Nucleus accumbens (tissue), 56 donors: ENCODE measurements around the gene ATG4C.
A peak's percentile ranks its signal among the peaks of the same experiment; 100 is the strongest.

ENCODE experiments used
- DNase-seq, 56 donors: peaks; one replicate each; lab custom pipeline; 2025; lab: John Stamatoyannopoulos, UW

ATG4C gene

DNA sequence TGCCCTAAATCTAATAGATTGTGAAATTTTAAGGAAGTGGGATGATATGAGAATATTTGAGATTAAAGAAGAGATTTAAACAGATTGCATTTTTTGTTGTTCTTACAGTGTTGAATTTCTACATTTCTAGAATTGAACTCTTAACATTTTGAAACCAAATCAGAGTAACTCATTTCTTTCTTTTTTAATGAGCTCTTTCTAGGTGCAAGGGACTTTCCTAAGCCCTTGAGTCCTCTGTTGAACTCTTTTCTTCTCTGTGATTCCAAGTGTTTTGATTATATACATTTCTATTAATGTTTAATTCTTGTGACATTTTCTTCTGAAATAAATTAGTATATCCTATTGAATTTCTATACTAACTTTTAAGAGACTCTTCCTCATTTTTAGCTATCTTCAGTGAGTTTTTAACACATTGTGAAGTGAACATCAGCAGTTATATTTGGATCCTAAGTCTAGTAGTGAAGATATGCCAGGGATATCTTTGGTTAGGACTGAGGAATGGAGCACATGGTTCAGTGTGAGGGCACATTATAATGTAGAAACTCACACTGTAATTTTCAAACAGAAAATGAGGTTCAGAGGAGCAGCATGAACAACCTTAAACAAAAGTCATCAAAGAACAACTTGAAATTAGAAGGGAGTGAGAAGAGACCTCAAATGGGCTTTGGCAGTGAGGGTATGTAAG, 53.1 kb downstream of the ATG4C start:
- DNase-seq, result no peak

DNA sequence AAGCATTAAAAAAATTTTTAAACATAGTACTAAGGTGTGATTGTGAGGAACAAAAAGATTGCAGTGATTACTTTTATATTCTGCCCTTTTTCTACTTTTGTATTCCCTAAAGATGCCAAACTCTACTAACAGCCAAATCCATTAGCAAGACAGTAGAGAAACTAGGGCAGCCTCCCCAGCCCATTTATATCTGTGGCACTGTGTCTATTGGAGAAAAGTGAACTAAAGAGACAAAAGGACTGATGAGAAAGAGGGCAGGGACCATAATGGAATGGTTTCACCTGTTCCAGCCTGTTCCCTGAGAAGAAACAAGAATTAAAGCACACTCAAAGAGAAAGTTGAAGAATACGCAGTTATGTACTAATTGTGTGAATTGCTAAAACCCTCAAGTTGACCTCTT, 56.6 kb downstream of the ATG4C start:
- no peak for DNase-seq

DNA sequence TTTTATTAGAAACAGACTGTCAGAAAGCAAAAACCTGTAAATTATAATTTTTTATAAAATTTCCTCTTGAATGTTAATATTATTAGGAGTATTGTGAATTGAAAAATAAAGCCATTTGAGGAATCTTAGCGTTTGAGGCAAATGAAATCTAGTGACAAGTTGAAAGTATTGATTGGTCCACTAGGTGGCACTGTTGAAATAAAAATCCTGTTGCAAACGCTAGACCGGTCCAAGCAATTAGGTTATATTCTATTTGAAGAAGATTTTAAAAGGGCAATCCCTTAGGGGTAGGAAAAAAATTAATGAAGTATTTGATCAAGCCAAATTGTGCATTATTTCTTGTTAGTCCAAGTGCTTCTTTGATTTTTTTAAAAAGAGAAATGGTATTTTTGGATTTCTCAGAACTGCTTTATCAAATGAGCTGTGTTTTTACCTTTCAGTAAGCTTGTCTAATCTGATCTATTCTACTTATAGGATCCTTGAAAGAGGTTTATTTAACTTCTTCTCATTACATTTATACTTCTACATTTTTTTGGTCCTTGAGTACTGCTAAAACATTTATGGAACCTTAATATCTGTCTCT, 57.7 kb downstream of the ATG4C start:
- peak in 9 of 56 donors; percentile 0 to 40 (median 11) for DNase-seq

DNA sequence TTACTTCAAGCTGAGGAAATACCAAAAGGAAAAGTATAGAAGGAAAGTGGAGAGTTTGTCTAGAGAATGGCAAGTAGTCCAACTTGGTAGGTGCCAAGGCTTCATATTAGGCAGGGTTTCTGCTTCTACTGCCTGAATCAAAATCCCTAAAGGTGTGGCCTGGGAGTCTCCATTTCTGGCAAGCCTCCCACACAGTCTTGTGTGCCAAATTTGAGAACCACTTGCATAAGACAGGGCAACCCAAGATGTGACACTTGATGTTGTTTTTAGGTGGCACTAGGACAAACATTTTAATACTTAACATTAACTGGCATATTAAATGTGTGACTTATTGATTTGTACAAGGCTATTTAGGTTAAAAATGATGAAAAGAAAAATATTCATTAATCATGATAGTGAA, 60.1 kb downstream of the ATG4C start:
- DNase-seq, result no peak

DNA sequence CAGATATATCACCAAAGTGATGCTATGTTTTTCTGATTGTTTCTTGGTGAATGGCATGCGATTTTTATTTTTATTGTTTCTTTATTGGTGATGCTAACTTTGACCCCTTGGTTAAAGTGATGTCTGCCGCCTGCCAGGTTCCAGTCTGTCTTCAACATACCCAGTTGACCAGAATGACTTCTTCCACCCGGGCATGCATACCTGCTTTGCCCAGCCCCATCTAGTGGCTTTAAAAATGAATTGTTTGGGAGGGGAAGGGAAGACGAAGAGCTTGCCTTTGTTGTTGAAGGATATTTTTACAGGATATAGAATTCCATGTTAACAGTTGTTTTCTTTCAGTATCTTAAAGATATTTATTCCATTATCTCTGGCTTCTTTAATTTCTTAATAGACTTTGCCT, 65.1 kb downstream of the ATG4C start:
- no peak for DNase-seq

DNA sequence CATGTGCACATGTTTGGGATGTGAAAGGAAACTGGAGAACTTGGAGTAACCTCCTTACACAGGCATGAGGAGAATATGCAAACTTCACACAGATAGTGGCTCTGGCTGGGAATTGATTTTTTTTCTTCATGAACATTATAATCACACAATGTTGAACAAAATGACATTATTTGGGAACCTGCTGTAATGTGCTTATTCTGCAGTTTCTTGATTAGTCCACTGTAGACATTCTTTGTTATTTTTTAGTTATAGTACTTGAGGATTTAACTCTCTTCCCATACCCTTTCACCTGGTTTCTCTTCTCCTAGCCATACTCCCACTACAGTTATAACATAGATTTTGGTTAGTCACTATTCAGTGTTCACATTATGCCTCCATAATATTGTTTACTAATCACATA, 68.3 kb downstream of the ATG4C start:
- no peak for DNase-seq

DNA sequence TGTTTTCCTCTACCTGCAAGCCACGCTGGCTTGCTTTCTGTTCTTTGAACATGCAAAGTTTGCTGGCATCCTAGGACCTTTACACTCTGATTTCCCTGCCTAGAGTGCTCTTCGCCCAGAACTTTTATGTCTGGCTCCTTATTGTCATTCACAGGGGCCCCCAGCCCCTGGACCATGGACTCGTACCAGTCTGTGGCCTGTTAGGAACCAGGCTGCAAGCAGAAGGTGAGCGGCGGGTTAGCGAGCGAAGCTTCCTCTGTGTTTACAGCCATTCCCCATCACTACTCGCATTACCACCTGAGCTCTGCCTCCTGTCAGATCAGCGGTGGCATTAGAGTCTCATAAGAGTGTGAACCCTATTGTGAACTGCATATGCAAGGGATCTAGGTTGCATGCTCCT, 73.0 kb downstream of the ATG4C start:
- DNase-seq, result no peak

DNA sequence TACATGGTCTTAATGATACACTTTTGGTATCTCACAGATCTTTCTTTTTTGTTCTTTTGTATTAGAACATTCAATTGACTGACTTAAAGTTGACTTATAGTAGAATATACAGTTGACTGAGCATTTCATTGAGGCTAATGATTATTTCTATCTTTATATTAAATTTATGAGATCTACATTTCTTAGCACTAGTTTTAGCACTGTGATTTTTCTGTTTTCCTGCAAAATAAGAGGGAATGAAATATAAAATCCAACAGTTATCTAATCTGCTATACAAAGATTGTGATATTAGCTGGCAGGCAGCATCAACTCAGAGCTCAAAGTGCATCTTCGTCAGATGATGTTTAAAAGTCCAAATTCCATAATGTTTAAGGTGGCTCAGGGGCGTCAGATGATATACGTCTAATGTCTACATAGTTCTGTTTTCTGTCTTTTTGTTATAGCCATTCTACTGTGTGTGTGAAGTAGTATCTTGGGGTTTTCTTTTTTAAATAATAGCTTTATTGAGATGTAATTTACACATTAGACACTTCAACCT, 85.4 kb downstream of the ATG4C start:
- no peak for DNase-seq

DNA sequence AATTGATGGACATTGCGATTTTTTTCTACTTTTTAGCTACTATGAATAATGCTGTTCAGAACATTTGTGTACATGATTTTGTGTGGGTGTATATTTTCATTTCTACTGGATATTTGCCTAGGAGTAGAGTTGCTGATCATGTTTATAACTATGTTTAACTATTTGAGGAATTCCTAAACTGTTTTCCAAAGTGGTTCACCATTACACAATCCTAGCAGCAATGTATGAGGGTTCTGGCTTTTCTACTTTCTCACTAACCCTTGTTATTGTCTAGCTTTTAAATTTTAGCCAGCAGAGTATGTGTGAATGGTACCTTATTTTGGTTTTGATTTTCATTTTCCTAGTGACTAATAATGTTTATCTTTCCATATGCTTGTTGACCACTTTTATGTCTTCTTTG, 86.2 kb downstream of the ATG4C start:
- DNase-seq, result no peak

DNA sequence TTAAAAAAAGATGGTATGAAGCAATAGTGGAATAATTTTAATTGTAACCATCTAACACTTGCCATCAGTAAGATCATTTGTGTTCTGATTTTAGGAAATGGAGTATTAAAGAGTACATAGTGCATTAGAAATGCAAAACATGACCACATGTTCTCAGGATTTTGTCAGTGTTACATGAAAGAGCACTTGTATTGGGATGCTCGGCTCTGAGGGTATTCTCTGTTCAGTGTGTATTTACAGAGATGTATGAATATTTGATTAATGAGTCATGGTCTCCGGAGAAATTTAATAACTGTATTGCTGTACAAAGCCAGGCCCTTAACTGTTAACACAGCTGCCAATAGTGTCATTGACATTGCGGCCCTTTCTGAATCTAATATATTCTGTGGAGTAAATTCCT, 91.7 kb downstream of the ATG4C start:
- no peak for DNase-seq

DNA sequence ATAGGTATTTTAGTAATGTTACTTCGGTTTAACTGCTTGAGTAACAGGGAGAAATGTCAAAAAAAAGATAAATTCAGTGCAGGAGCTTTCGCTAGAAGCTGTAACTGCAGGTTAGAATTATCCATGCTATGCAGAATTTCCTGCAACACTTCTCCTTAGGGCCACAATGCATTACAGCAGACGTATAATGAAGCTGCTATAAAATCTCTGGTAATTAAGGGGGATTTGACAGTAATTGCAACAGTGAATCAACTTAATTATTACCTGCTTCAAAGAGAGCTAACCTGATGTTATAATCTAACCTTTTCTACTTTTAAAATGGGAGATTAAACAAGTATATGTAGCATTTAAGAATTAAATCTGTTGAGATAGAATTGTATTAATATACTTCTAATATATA, 92.6 kb downstream of the ATG4C start:
- no peak for DNase-seq

DNA sequence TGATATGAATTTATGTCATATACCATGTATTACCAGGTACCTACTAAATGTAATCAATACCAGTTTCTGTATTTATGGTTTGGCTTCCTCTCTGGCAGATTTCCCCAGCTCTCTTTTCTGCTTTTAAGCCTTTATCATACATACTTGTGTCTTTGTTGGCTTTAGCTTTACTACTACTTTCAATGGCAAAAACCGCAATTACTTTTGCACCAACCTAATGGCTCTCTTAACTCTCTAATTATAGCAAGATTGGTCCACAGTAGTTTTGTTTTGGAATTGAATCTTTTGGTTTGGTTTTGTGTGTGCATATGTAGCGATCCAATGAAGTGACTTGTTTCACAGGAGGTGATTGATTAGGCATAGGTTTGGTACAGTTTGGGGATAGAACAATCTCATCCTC, 93.6 kb downstream of the ATG4C start:
- no peak for DNase-seq

DNA sequence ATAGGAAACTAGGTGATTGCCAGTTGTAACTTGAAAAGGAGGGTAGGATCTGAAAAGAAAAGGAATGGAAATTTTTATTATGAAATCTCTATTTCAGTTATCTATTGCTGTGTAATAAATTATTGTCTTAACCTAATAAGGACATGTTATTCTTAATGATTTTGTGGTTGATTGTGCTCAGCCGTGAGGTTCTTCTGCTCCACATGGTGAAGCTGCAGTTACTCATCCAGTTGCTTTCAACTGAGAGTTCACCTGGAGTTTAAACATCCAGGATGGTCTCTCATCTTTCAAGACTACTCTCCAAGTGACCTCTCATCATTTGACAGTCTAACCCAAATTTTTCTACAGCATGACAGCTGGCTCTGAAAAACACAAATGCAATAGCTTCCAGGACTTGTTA, 96.0 kb downstream of the ATG4C start:
- no peak for DNase-seq

DNA sequence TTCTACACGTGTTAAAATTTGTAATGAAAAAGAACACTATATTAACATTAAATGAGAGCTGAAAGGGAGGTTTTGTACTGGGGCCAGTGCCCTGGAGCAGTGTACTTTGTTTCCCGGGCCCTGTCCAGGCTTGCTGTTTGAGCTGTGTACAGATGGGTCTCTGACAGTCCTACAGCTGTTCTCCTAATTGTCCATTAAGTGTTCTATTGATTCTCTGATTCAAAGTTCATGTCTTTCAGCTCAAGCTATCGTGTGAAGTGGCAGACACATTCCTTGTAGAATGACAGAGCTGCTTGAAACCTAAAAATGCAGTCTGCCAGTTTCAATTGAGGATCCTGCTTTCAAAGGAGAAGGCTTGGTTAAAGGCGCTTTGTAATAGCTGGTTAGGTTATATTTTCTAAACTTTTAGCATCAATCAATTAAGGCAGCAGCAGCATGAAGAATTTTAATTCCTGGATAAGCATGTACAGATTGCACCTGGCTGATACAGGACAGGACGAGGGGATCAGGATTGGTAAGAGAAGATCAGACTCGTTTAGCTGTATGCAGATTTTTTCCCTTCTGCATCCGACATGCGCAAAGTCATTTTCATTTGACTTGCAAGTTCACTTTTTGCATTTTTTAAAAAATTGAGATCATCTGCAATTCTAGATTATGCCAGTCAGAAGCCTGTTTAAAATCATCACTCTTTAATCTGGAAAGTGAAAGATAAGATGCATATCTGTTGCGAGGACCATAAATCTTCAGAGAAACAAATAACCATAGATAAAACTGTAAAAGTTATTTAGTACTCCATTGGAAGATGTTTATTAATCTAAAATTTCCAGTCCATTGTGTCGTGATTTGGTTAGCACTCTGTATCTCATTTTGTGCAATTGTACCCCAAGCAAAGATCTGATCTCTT, 98.5 kb downstream of the ATG4C start:
- DNase-seq, result no peak

DNA sequence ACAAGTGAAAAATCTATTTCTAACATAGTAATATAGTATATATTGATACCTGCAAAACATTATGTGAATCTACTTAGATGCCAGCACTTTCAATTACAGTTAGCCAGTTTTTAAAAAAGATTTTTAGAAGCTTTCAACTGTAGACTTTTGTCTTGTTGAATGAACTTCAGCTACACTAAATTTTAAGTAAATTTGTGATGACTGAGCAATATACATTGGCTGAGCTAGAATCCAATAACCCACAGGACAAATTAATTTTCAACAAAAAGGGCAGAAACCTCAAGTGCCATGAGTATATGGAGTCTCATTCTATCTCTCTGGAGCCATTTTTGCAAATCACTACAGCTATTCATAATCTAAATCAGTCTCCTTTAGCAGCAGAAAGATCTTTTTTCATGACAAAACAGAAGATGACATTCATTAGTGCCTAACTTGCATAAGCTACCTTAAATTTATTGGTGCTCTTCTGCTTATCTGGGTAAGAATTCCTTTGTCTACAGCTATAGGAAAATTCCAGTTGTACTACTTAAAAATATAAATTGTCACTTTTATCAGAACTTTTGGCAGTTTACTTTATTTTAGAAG, 100.3 kb downstream of the ATG4C start:
- DNase-seq, result no peak

DNA sequence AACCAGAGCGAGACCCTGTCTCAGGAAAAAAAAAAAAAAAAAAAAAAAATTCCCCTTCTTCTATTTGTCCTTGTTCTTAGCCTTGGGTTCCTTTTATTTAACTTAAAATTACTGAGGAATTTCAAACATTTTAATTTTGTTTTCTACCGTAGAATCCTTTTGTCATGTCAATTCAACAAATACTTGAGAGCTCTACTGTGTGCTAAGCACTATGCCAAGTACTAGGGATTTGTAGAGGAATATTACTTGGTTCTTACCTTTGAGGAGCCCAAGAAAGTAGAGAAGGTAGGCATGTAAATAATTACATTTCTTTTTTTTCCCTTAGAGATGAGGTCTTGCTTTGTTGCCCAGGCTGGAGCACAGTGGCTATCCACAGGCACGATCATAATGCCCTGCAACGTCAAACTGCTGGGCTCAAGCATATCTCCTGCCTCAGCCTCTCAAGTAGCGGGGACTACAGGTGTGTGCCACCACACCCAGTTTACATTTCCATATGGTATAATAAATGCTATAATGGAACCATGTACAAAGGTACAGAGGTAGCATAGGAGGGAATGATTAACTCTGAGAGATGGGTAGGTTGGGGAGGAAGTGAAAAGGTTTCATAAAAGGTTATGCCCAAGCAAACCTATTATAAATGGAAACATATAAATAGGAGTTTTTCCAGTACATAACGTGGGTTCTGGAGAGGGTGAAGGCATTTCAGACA, 104.0 kb downstream of the ATG4C start:
- no peak for DNase-seq

DNA sequence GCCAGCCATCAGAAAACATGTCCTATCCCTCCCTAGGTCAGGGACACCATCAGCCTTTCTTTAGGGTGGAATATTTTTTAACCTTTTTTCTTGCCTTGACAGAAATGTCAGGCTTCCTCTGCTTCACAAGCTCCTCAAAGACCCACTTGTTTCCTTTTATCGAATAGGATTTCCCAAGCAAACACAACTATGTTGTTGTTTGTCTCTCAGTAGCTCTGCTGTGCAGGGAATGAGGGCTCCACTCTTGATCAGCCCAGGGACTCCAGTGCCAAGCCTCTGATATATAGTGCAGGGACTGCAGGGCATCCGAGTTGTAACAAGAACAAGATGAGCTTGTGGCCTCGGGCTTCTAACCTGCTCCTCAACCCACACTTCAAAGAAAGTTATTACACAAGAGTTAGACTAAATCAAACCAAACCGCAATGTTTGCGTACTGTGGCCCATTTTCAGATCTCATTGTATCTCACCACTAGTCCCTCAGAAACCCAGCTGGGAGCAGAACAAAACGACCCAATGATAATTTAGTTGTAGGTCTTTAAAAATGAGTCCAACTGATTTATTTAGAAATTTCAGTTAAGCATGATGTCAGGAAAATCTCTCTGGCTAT, 108.1 kb downstream of the ATG4C start:
- peak in 1 of 56 donors; percentile 5 for DNase-seq

DNA sequence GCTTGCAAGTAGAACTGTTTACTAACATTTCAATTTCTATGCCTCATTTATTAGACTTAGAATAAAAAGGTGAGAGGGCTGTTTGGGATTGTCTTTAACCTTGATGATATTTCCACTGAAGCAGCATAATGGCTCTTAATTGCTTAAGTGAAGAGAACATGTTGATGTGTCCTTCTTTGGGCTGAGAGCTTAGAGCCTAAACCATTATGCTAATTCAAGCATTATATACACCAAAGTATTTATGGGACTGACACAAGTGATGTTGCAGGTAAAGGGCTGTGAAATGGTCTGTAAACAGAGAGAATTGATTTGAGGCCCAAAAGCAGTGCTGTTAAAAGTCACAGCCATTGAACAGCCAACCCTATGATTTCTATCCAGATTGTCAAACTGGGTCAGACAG, 113.9 kb downstream of the ATG4C start:
- no peak for DNase-seq

DNA sequence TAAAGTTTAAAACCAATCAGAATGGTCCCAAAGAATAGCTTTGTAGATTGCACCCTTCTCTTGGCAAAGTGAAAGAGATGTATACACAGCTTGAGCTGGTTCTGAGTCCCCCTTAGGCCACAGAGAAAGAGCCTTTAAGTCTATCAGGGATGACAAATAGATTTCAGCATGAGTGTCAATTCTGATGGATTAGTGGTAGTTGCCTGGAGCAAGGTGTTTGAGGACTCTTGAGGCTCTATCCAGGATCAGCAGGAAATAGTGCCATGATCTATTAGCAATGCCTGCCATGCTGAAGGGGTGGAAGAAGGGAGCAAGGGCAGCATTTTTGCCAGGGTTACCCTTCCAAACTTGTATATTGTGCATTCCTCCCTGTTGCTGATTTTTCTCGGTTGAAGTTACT, 116.6 kb downstream of the ATG4C start:
- DNase-seq, result no peak

DNA sequence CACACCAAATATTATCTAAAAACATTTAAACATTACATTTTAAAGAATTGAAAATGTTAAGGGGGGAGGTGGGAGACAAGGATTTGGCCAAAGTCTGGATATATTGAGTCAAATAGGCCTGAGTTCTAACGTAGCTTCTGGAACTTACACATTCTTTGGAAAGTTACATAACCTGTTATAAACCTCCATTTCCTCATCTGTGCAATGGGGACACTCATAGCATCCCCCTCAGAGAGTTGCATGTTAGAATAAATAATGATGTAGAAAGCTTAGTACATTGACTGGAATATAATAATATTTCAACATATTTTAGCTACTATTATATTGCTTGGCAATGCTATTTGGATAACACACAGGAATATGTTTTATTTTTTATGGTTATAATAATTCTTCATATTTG, 117.7 kb downstream of the ATG4C start:
- DNase-seq, result no peak
